Measurements from ENCODE around the gene RDM1. TPM values are rescaled to one million over a fixed set of nuclear protein-coding genes. Genes with fewer than 3 reads are reported as not detected.
"Not testable (repeated sequence)": the region's sequence is repeated elsewhere in the genome, so short reads cannot be mapped to it uniquely, and the experiment has no call there.

The RDM1 gene
- total and polyA plus RNA-seq, 9 donors, result 0.39 to 1.4 (median 0.76) TPM

- H3K4me3 ChIP-seq (ENCODE audit: low read length), result no peak overlapping the region
- H3K4me1 ChIP-seq (ENCODE audit: control insufficient read depth, insufficient read depth, low read length), result no peaks in the 10 kb centered on the region
- 24% methylated on average over 6 of the region's 11 CpGs for WGBS (ENCODE audit: insufficient coverage)
- no peaks in the 10 kb centered on the region for H3K36me3 ChIP-seq (ENCODE audit: control insufficient read depth, insufficient read depth, low read length)
- no peaks in the 10 kb centered on the region for H3K27me3 ChIP-seq (ENCODE audit: control insufficient read depth, insufficient read depth, low read length)
- H3K9me3 ChIP-seq (replicated peaks; ENCODE audit: control insufficient read depth, low read depth, low read length), result no peaks in the 10 kb centered on the region
- no peak overlapping the region for H3K27ac ChIP-seq (ENCODE audit: low read length)
- peak; percentile 19 for DNase-seq
These were observed 29.7 kb downstream of the RDM1 start for GRCh38 chr17:35900708-35901480.

DNA sequence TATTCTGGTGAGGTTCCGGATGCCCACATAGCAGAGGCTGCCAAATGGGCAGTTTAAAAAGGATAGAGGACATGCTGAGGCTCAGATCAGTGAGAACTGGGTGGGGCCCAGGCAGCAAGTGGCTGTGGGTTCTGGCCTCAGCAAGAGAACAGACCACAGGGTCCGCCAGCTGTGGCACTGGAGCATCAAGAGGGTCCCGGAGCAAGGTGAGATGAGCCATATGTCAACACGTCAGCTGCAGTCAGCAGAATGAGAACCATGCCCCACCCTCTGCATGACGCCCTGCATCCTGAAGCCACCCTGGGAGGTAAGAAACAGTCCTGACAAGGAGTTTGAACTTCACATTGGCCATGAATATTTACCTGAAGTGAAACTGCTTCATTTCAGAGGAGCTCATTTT, 30.3 kb downstream of the RDM1 start:
- no peaks in the 10 kb centered on the region for H3K9me3 ChIP-seq (replicated peaks; ENCODE audit: control insufficient read depth, low read depth, low read length)
- no peaks in the 10 kb centered on the region for H3K27me3 ChIP-seq (ENCODE audit: control insufficient read depth, insufficient read depth, low read length)
- DNase-seq, result no peak
- WGBS (ENCODE audit: insufficient coverage), result 32% methylated on average over 5 of the region's 5 CpGs
- no peak overlapping the region for H3K4me3 ChIP-seq (ENCODE audit: low read length)
- no peak overlapping the region for H3K27ac ChIP-seq (ENCODE audit: low read length)
- H3K4me1 ChIP-seq (ENCODE audit: control insufficient read depth, insufficient read depth, low read length), result no peaks in the 10 kb centered on the region
- H3K36me3 ChIP-seq (ENCODE audit: control insufficient read depth, insufficient read depth, low read length), result no peaks in the 10 kb centered on the region

DNA sequence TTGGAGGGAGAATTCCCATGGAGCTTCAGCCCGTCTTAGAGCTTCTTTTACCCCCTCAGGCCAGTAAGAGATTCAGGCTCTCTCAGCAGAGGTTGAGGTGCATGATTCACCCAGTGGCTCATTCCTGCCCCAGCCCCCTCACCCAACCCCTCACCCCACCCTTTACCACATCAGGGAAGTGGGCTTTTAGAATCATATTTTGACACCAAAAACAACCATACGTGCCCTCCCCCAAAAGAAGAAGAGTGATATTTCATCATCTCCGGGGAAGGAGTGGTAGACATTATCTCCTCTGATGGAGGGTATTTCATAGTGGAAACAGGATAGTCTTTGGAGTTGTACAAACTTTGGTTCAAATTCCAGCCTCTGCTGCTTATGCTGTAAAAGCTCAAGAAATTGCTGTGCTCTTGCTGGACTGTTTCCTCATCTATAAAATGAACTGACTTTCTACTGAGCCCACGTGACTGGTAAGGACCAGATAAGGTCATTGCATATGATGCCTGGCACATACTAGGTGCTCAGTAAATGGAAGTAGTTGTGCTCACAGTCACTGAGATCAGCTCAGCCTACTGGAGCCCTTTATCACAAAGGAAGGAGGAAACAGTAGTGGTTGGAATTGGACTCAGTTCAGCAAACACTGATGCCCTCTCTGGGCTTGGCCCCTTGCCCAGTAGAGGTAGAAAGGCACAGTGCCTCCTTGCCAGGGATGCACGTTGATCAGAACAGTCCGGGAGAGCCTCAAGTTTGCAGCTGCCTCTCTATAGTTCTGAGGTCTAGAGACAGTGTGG, 32.1 kb downstream of the RDM1 start:
- Histone ChIP-seq H3K4me1 (ENCODE audit: control insufficient read depth, insufficient read depth, low read length) (no peaks in the 10 kb centered on the region), H3K4me3 (ENCODE audit: low read length) (no peak overlapping the region), H3K27ac (ENCODE audit: low read length) (no peak overlapping the region), H3K36me3 (ENCODE audit: control insufficient read depth, insufficient read depth, low read length) (no peaks in the 10 kb centered on the region), H3K9me3 (replicated peaks; ENCODE audit: control insufficient read depth, low read depth, low read length) (no peaks in the 10 kb centered on the region), H3K27me3 (ENCODE audit: control insufficient read depth, insufficient read depth, low read length) (no peaks in the 10 kb centered on the region)
- no peak for DNase-seq
- 70% methylated on average over 2 of the region's 6 CpGs for WGBS (ENCODE audit: insufficient coverage)

GRCh38 chr17:35897772-35898171, 32.8 kb downstream of the RDM1 start:
- not testable (repeated sequence) for H3K27me3 ChIP-seq (ENCODE audit: control insufficient read depth, insufficient read depth, low read length); H3K4me1 ChIP-seq (ENCODE audit: control insufficient read depth, insufficient read depth, low read length); H3K27ac ChIP-seq (ENCODE audit: low read length); DNase-seq; H3K9me3 ChIP-seq (replicated peaks; ENCODE audit: control insufficient read depth, low read depth, low read length); H3K4me3 ChIP-seq (ENCODE audit: low read length); H3K36me3 ChIP-seq (ENCODE audit: control insufficient read depth, insufficient read depth, low read length)
- WGBS (ENCODE audit: insufficient coverage), result no CpG with 5 or more reads among the region's 7 CpGs

DNA sequence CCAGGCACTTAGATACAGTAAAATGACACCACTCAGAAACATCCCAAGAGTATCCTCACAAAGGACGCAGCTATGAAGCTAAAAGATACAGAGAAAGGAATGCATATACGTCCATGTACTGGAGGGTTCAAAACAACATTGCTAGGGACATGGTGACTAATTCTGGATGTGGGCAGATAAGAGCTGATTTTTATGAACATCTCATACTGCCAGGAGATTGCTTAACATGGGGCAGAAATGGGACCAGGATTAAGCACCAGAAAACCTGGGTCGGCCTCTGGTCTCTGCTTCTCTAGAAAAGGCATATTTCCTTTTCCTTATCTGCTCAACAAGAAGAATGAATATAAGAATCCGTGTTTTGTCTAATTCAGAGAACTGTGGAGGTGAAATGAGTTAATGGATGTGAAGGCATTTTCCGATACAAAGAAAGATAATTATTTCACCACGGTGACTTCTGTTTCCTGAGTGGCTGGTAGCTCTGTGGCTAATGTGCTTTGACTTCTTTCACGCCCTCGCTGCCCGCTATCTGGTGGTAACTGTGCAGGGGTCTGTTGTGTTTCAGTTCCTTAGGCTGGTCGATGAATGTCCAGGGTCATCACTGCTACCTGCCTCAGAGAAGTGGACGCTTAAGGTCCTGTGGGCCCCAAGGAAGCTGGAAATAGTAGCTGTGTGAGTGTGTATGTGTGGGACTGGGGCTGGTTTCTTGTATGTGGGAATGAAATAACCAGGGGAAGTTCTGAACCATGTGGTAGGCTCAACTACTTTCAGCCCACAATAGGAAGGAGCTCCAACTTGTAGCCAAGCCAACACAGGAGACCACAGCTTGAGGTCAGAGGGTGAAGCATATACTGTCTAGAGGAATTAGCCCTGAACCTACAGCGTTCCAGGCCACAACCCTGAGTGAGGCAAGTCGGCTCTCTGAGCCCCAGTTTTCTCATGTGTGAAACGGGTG, 34.7 kb downstream of the RDM1 start:
- no peak for DNase-seq
- Histone ChIP-seq H3K27me3 (ENCODE audit: control insufficient read depth, insufficient read depth, low read length) (no peaks in the 10 kb centered on the region), H3K9me3 (replicated peaks; ENCODE audit: control insufficient read depth, low read depth, low read length) (no peaks in the 10 kb centered on the region), H3K27ac (ENCODE audit: low read length) (no peak overlapping the region), H3K4me3 (ENCODE audit: low read length) (no peak overlapping the region), H3K4me1 (ENCODE audit: control insufficient read depth, insufficient read depth, low read length) (no peaks in the 10 kb centered on the region), H3K36me3 (ENCODE audit: control insufficient read depth, insufficient read depth, low read length) (no peaks in the 10 kb centered on the region)
- WGBS (ENCODE audit: insufficient coverage), result 79% methylated on average over 9 of the region's 14 CpGs

DNA sequence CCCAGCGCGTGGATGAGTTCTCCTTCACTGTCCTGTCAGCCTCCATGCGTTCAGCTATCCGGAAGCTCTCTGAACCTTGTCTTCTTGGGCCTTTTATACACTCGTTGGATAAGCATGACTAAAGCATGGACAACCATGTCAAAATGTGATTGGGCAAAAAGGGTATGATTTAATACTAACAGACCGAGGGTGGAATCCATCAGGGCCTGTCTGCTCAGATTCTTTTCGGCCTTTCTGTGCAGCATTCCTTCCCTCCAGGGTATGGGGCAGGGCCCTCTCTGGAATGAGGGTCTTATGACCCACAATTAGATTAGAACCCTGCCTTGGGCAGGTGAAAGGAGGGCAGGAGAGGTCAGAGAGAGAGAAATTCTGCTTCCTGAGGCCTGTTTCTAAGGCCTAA, 36.4 kb downstream of the RDM1 start:
- DNase-seq, result no peak
- no peak overlapping the region for H3K27ac ChIP-seq (ENCODE audit: low read length)
- peaks cover 6% of the 10 kb centered on the region for H3K4me1 ChIP-seq (ENCODE audit: control insufficient read depth, insufficient read depth, low read length)
- no peaks in the 10 kb centered on the region for H3K36me3 ChIP-seq (ENCODE audit: control insufficient read depth, insufficient read depth, low read length)
- 89% methylated on average over 5 of the region's 7 CpGs for WGBS (ENCODE audit: insufficient coverage)
- H3K4me3 ChIP-seq (ENCODE audit: low read length), result no peak overlapping the region
- no peaks in the 10 kb centered on the region for H3K27me3 ChIP-seq (ENCODE audit: control insufficient read depth, insufficient read depth, low read length)
- H3K9me3 ChIP-seq (replicated peaks; ENCODE audit: control insufficient read depth, low read depth, low read length), result no peaks in the 10 kb centered on the region

DNA sequence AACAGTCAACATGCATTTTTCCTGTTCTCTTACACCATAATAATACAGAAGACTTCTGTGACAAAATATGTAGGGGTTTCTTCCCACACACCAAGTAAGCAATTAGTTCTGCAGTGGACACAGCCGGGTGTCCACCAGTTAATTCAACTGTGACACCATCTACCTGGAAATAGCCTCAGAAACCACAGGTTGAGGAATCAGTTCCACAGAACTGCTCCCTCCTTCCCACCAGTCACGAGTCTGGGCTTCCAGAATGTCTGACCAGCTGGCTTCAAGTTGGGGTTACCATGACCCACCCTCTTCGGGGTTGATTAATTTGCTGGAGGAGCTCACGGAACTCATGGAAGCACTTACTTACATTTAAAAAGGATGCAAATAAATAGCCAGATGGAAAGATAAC, 36.8 kb downstream of the RDM1 start:
- Histone ChIP-seq H3K27me3 (ENCODE audit: control insufficient read depth, insufficient read depth, low read length) (no peaks in the 10 kb centered on the region), H3K9me3 (replicated peaks; ENCODE audit: control insufficient read depth, low read depth, low read length) (no peaks in the 10 kb centered on the region), H3K4me1 (ENCODE audit: control insufficient read depth, insufficient read depth, low read length) (peaks cover 6% of the 10 kb centered on the region), H3K4me3 (ENCODE audit: low read length) (no peak overlapping the region), H3K27ac (ENCODE audit: low read length) (no peak overlapping the region), H3K36me3 (ENCODE audit: control insufficient read depth, insufficient read depth, low read length) (no peaks in the 10 kb centered on the region)
- 80% methylated on average over 3 of the region's 4 CpGs for WGBS (ENCODE audit: insufficient coverage)
- DNase-seq, result no peak

DNA sequence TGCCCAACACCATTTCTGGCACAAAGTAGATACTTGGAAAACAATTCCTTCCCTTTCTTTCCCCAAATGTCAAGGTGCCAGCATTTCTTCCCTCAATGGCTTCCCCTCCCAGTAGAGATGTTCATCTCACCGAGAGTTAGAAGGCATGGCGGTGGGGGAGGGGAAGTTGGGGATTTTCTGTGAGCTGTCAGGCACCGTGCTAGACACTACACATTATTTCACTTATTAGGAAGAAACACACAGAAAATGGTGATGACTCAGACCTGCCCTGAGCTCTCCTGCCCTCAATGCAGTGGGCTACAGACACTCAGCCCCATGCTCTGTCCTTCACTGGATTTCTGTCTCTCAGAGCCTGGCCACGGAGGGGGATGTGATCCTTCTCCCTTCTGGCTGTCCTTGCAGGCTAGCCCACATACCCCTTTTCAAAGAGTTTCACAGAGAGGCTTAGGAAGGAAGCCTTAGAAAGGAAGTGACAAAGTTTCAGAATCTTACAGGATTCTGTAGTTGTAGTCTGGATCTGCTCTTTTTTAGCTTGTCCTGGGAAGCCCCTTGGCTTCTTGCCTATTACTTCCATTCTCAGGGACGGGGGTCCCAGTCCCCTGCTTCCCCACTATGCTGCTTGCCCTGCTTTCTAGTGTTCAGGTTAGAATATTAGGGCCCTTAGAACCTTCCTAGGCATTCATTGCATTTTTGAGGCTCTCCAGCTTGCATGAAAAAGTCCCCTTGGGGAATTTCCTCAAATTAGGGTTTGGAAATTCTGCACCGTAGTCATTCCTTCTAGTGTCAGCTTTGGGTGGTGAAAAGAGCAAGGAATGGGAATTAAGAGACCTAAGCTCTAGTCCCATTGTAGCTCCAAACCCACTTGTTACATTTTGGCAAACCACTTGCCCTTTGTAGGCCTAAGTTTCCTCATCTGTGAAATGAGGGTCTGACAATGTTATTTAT, 38.2 kb downstream of the RDM1 start:
- no CpG with 5 or more reads among the region's 6 CpGs for WGBS (ENCODE audit: insufficient coverage)
- no peaks in the 10 kb centered on the region for H3K9me3 ChIP-seq (replicated peaks; ENCODE audit: control insufficient read depth, low read depth, low read length)
- H3K36me3 ChIP-seq (ENCODE audit: control insufficient read depth, insufficient read depth, low read length), result no peaks in the 10 kb centered on the region
- no peak overlapping the region for H3K27ac ChIP-seq (ENCODE audit: low read length)
- H3K27me3 ChIP-seq (ENCODE audit: control insufficient read depth, insufficient read depth, low read length), result no peaks in the 10 kb centered on the region
- no peak for DNase-seq
- H3K4me1 ChIP-seq (ENCODE audit: control insufficient read depth, insufficient read depth, low read length), result peaks cover 6% of the 10 kb centered on the region
- H3K4me3 ChIP-seq (ENCODE audit: low read length), result no peak overlapping the region

DNA sequence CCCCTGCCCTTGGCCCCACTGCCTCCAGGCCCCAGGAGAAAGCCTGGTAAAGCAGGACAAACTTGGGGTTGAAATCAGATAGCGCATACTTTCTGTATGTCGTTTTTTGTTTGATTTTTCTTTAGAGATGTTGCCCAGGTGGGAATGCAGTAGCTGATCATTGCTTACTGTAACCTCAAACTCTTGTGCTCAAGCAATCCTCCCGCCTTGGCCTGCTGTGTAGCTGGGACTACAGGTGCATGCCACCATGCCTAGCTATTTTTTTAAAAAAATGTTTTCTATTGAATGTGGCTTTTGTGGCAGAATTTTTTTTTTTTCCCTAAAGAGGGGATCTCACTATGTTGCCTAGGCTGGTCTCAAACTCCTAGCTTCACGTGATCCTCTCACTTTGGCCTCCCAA, 39.3 kb downstream of the RDM1 start:
- Histone ChIP-seq H3K36me3 (ENCODE audit: control insufficient read depth, insufficient read depth, low read length) (no peaks in the 10 kb centered on the region), H3K4me1 (ENCODE audit: control insufficient read depth, insufficient read depth, low read length) (peaks cover 6% of the 10 kb centered on the region), H3K4me3 (ENCODE audit: low read length) (no peak overlapping the region), H3K9me3 (replicated peaks; ENCODE audit: control insufficient read depth, low read depth, low read length) (no peaks in the 10 kb centered on the region), H3K27ac (ENCODE audit: low read length) (no peak overlapping the region), H3K27me3 (ENCODE audit: control insufficient read depth, insufficient read depth, low read length) (no peaks in the 10 kb centered on the region)
- DNase-seq, result no peak
- WGBS (ENCODE audit: insufficient coverage), result no CpG with 5 or more reads among the region's 4 CpGs
